Stimulated activated CD8-positive, alpha-beta memory T cell treated with anti-CD3 and anti-CD28 coated beads, Interleukin-2, amount 100 ng/mL, for 48 hours (primary cell): ENCODE data around the gene EHD3.
A peak's percentile ranks its signal among the peaks of the same experiment; 100 is the strongest.

Experiments
- DNase-seq, 2 donors: peaks; one replicate each; pipeline ENCODE4 v3.0.0-alpha.2; 2020; ENCODE audit warnings: low read depth in 2 of 2

EHD3 gene

DNA sequence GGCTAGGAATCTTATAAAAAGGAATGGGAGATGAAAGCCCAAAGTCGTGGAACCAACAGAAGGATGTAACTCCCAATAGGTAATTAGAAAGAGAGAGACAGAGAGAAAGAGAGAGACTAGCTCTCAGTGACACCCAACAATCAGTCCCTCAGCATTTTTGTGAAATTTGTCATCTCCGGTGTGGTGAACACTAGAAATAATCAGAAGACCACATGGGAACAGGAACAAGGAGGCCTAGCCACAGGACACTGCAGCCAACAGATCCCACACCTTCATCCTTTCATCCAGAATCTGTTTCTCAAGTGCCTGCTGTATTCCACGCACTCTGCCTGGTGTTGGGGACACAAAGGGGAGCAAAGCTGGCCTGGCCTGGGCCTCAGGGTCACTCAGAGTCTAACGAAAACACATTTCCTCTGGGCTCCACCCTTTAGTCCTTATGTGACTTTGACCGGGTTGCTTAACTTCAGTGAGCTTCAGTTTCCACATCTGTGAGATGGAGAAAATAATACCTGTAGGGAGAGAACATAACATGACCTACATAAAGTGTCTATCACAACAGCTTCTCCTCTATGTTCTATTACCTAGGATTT, 53.1 kb downstream of the EHD3 start:
- no peak for DNase-seq

DNA sequence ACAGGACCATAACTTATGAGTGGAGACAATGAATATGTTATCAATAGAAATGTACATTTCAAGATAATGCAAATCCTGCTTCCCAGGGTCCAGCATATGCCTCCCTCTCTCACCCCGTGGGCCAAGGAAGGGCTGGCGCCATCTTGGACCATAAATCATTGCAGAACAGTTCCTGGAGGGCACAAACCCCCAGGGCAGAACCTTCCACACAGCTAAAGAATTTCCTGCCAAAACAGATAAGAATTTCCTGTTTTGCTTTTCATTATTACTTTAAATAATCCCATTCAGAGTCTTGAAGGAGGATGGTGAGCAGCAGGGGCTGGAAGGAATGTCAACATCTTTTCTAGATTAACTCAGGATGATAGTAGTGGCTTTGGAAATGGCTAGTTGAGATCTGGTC, 53.7 kb downstream of the EHD3 start:
- no peak for DNase-seq

- DNase-seq, result no peak
Measured at GRCh38 chr2:31294196-31294595, 60.2 kb downstream of the EHD3 start.

DNA sequence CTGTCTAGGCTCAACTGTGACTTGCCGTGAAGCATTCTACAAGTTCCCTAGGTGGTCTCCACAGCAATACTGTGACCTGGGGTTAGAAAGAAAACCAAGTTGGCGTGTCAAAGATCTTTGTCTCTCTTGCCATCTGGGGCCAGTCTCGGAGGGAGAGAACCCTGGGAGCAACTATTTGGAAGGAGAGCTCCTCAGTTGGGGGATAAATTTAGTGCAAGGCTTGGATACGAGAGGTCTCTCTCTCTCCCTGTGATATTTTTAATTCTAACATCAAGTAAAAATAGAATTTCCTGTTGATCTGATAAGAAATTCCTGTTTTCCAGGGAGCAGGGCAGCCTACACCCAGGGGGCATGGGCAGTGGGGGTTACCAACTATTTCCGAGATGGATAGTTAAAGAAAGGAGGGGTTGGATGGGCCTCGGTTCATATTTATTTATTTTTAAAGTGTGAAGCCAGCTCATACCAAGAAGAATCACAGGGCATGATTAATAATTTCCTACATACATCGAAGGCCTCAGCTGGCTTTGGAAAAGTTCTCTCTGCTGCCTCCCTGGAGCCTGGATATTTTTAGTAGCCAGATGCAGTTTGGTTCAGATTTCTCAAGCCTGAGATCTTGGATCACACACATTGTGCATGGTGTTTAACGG, 62.8 kb downstream of the EHD3 start:
- DNase-seq, result no peak

DNA sequence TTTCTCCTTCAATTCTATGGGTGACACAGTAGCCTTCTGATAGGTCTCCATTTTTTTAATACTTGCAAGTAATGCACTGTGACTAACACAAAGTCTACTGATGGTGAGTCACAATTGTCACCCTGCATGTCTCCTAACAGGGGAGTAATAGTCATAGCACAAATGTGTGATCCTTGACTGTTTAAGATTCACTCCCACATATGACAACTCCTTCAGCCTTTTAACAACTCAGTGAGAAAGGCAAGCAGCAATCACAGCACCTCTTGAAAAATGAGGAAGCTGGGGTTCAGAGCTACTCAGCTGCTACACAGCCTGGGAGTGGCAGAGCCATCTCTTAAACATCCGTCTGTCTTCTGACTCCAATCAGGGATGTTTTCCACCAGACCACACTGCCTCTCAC, 63.8 kb downstream of the EHD3 start:
- no peak for DNase-seq

DNA sequence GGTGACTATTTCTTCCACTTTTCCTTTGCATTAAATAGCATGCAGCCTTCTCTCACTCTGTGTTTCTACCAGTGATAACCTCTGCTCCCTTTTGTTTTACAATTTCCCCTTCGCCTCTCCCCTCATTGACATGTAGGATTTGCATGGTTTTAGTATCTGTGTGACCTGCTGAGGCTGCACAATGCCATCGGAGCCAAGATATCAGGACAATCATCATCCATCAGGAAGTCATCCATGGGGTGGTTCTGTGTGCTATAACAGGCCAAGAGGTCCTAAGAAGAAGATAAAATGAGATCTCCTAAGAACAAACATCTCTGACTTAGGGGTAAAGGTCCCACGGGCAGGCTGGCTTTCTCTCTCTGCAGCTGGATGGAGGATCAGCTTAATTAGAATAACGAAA, 65.6 kb downstream of the EHD3 start:
- DNase-seq, result no peak

- no peak for DNase-seq
Measured at GRCh38 chr2:31300309-31300708, 66.4 kb downstream of the EHD3 start.

DNA sequence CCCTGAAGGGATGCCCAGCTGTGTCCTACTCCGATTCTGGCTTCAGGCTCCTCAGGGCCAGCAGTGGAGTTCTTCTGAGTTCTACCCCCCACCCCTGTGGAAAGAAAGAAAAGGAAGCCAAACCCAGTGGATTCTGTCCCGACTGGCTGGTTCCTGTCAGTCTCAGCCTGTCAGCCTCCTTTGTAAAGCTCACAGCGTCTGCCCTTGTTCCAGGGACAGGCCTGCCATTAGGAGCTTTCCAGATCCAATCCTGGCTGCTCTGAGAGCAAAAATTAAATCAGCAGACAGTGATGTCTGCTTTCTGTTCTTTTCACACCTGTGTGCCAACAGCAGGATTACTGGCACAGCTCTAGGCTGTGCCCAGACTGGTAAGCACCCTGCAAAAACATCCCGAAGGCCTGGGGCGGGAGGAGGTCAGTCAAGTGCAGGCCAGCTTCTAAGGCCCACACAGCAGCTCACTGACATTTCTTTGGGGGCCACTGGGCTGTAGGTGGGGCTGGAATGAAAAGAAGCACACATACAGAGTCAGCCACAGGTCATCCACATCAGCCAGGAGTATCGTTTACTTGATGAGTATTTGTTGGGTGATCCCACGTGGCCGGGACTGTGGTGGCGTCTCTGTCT, 69.1 kb downstream of the EHD3 start:
- DNase-seq, result no peak

DNA sequence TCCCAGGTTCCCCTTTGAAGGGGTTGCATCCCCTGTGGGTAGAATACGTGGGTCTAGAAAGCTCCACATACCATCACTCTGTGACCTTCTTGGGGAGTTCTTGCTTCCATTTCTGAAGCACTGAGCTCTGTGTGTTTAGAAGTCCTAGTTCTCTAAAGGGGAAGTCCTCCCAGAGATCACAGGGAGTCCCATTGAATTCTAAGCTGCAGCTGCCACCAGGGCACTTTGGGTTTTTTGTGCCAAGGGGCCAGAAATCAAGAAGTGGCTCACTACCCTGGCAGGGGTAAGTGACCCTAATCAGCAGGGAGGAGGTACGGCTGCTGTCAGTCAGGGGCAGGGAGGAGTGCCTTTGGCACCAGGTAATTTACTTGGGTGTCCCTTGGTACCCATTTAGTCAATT, 70.9 kb downstream of the EHD3 start:
- DNase-seq, result no peak

- no peak for DNase-seq
Measured at GRCh38 chr2:31312898-31313297, 78.9 kb downstream of the EHD3 start.

- no peak for DNase-seq
Measured at GRCh38 chr2:31314761-31315160, 80.8 kb downstream of the EHD3 start.

DNA sequence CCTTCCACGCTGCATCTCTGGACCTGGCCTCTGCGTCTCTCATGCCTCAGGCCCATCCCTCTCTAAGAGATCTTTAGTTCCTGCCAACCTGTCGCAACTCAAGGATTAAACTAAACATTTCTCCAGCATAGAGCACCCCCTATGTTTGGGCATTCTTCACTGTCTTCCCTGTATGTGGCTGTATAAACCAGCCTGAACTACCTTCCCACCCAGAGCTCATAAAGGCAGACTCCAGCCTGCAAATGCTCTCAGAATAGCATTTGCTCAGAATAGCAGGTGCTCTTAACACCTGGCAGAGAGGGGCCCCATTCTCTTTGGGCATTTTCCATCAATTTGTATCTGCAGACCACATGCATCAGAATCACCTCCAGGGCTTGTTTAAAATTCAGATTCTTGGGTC, 83.4 kb downstream of the EHD3 start:
- no peak for DNase-seq

DNA sequence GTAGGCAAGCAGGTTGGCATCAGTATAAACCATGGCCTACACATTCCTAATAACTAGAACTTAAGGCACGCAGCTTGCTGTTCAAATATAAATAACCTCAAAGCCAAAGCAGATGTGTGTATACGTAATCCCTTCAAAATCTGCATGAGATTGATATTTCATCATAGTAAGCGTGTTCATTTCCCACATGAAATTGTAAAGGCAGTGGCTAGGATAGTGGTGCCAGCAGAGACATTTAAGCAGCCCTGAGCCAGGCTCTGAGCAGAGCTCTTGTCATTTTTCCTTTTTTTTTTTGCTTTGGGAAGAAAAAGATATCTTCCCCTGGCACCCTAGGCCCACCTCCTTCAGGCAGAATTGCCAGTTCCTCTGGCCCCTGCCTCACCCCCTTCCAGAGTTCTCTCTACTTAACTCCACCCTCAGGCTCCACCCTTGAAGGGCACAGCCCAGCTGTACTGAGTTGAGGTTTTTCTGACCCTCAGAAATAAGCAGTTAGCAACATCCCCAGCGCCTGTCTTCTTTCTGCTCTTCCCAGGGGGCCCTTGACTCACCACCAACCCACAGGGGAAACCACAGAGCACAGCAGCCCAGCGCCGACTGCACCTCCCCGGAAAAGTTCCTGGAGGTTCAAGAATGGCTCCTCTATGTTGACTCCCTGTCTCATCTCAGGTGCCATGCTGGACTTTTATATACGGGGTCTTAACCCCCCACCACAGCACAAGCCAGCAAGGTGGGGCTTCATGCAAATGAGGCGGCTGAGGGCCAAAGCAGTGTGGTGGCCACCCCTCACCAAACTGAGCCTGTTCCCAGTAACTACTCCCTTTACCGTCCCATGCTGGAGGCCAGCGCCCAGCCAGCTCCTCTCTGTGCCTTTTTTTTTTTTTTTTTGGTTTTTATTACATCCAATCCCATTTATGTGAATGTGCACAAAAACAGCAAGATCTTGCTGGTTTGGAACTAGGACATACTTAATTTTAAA, 84.7 kb downstream of the EHD3 start:
- DNase-seq, result peak; percentile 27 to 28
